Osteocyte (in vitro differentiated cells): Measurements from ENCODE around the gene TENT5C. TPM values are rescaled to one million over a fixed set of nuclear protein-coding genes. Genes with fewer than 3 reads are reported as not detected.

Experiments
- DNase-seq: peaks from one replicate; pipeline ENCODE4 v3.0.0; 2021; ENCODE audit warnings: mixed read lengths; ENCODE audit not compliant: unreplicated experiment; ENCODE audit errors: extremely low spot score
- H3K27ac Mint-ChIP-seq: one replicate; pipeline ENCODE4 v1.8.0; 2021; ENCODE audit warnings: mild to moderate bottlenecking, mixed read lengths; ENCODE audit not compliant: unreplicated experiment
- H3K27me3 Mint-ChIP-seq: one replicate; pipeline ENCODE4 v1.8.0; 2021; ENCODE audit warnings: mixed read lengths; ENCODE audit not compliant: unreplicated experiment
- H3K36me3 Mint-ChIP-seq: one replicate; pipeline ENCODE4 v1.8.0; 2021; ENCODE audit warnings: mixed read lengths; ENCODE audit not compliant: unreplicated experiment
- H3K4me1 Mint-ChIP-seq: one replicate; pipeline ENCODE4 v1.8.0; 2021; ENCODE audit warnings: mixed read lengths; ENCODE audit not compliant: unreplicated experiment
- H3K4me3 Mint-ChIP-seq: one replicate; pipeline ENCODE4 v1.8.0; 2021; ENCODE audit warnings: mild to moderate bottlenecking, moderate library complexity, mixed read lengths; ENCODE audit not compliant: unreplicated experiment
- H3K9me3 Mint-ChIP-seq: one replicate; pipeline ENCODE4 v1.8.0; 2021; ENCODE audit warnings: mixed read lengths; ENCODE audit not compliant: unreplicated experiment
- CTCF ChIP-seq: fragments of 200-600 bp; sonication (generic); IDR thresholded peaks from 2 replicates; pipeline ENCODE4 v1.5.0; 2021; ENCODE audit warnings: antibody characterized with exemption, mild to moderate bottlenecking, moderate library complexity
- total RNA-seq: library from RNA; stranded (reverse); gene quantifications from 2 replicates; pipeline ENCODE4 v1.2.1, GENCODE V29; 2021

TENT5C gene
- total RNA-seq, 1 donor from 2014 or later = 0.08 TPM

- no peak for TF ChIP-seq CTCF
- Mint-ChIP-seq H3K4me3 (no peak overlapping the region), H3K9me3 (no peaks in the 10 kb centered on the region), H3K36me3 (no peaks in the 10 kb centered on the region), H3K27ac (no peak overlapping the region), H3K4me1 (no peaks in the 10 kb centered on the region), H3K27me3 (peaks cover 3% of the 10 kb centered on the region)
- no peak for DNase-seq
These were observed 33.3 kb upstream of the TENT5C start for GRCh38 chr1:117572546-117572945.

GRCh38 chr1:117573386-117574023 lies 32.3 kb upstream of the TENT5C start:
- Mint-ChIP-seq H3K4me1 (no peaks in the 10 kb centered on the region), H3K27ac (no peak overlapping the region), H3K9me3 (no peaks in the 10 kb centered on the region), H3K27me3 (peaks cover 3% of the 10 kb centered on the region), H3K36me3 (no peaks in the 10 kb centered on the region), H3K4me3 (no peak overlapping the region)
- DNase-seq = no peak
- no peak for TF ChIP-seq CTCF

GRCh38 chr1:117574161-117574835 lies 31.6 kb upstream of the TENT5C start:
- no peaks in the 10 kb centered on the region for H3K9me3 Mint-ChIP-seq
- H3K4me1 Mint-ChIP-seq = no peaks in the 10 kb centered on the region
- no peak overlapping the region for H3K27ac Mint-ChIP-seq
- peaks cover 3% of the 10 kb centered on the region for H3K27me3 Mint-ChIP-seq
- TF ChIP-seq CTCF = no peak
- no peak for DNase-seq
- H3K36me3 Mint-ChIP-seq = no peaks in the 10 kb centered on the region
- H3K4me3 Mint-ChIP-seq = no peak overlapping the region

- no peaks in the 10 kb centered on the region for H3K36me3 Mint-ChIP-seq
- H3K4me3 Mint-ChIP-seq = no peak overlapping the region
- no peak for DNase-seq
- no peaks in the 10 kb centered on the region for H3K9me3 Mint-ChIP-seq
- TF ChIP-seq CTCF = no peak
- no peak overlapping the region for H3K27ac Mint-ChIP-seq
- H3K27me3 Mint-ChIP-seq = no peaks in the 10 kb centered on the region
- no peaks in the 10 kb centered on the region for H3K4me1 Mint-ChIP-seq
These were observed 30.1 kb upstream of the TENT5C start for GRCh38 chr1:117575586-117576225.

- no peak for DNase-seq
- Mint-ChIP-seq H3K4me3 (no peak overlapping the region), H3K4me1 (no peaks in the 10 kb centered on the region), H3K9me3 (no peaks in the 10 kb centered on the region), H3K27me3 (no peaks in the 10 kb centered on the region), H3K36me3 (no peaks in the 10 kb centered on the region), H3K27ac (no peak overlapping the region)
- no peak for TF ChIP-seq CTCF
These were observed 29.6 kb upstream of the TENT5C start for GRCh38 chr1:117576236-117576635.
